Hematopoietic multipotent progenitor cell treated with erythropoietin and hydrocortisone succinate and interleukin-3 and kit ligand, for 15 days (in vitro differentiated cells): ENCODE data around the gene VEPH1.

Experiments used
- DNase-seq: peaks from one replicate; pipeline ENCODE4 v3.0.0-alpha.2; 2015; ENCODE audit warnings: low spot score

Gene VEPH1

DNA sequence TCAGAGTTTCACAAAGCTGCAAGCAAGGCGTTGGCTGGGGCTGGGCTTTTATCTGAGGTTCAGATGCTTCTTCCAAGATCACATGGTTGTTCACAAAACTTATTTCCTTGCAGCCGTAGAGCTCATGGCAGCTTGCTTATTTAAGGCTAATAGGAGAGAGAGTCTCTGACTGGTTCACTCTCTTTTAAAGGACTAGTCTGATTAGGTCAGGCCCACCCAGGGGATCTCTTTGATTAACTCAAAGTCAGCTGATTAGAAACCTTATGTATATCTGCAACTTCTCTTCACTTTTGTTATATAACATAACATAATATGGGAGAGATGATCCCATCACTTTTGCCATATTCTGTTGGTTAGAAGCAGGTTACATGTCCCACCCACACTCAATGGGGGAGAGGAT is 243.4 kb downstream of the VEPH1 start:
- DNase-seq = no peak

DNA sequence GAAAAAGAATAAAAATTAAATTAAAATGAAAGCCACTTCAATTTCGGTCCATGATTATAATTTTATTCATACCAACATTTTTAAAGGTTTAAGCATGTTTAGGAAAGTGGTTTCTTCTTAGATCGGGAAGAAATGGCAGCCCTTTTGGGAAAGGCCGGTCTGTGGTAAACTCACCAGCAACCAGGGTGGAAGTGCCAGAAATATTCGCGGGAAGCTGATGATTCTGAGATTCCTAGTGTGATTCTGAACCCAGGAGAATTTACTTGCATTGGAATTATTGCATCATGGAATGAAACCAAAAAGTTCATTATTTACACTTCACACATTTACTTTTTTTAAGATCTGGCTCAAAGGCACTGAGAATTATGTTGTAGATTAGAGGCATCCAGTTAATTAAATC is 246.1 kb downstream of the VEPH1 start:
- DNase-seq = no peak

DNA sequence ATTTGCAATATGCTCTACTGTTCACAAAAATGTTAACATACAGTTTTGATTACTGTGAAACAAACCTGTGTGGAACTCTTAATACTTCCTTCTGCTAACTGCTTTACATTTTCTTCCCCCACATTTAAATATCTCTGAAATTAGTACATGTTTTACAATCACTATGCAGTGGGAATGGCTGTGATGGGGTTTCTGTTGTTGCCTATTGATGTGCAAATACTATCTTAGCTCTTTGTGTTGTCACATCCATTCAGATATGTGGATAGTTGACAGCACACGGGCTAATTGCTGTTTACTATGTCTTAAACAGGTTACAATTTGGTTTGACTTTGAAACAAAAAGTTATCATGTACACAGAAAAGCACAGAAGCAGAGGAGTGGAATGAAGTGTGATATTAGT is 247.4 kb downstream of the VEPH1 start:
- no peak for DNase-seq

- DNase-seq = no peak
These were observed 251.5 kb downstream of the VEPH1 start for GRCh38 chr3:157251685-157252084.

- no peak for DNase-seq
These were observed 253.6 kb downstream of the VEPH1 start for GRCh38 chr3:157249606-157250005.

- no peak for DNase-seq
These were observed 254.4 kb downstream of the VEPH1 start for GRCh38 chr3:157248590-157249422.

GRCh38 chr3:157247391-157247790 is 255.8 kb downstream of the VEPH1 start:
- no peak for DNase-seq

GRCh38 chr3:157242836-157243235 is 260.4 kb downstream of the VEPH1 start:
- DNase-seq = no peak

DNA sequence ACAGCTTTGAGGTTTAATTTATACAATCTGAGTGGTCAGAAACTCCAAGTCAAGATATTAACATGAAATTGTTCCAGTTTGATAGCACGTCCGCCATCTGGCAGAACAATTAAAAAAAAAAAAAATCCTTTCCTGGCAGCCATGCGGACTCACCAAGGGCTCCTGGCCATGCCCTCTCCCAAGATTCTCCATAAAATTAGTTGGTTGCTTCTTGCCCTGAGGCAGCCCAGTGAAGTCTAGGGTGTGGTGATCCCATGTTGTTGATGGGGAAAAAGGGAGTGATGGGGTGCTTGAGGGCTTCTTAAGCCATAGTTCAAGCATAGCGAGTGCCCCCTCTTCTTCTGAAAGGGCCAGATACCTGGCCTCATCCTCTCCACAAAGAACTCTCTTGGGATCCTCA is 261.6 kb downstream of the VEPH1 start:
- no peak for DNase-seq

DNA sequence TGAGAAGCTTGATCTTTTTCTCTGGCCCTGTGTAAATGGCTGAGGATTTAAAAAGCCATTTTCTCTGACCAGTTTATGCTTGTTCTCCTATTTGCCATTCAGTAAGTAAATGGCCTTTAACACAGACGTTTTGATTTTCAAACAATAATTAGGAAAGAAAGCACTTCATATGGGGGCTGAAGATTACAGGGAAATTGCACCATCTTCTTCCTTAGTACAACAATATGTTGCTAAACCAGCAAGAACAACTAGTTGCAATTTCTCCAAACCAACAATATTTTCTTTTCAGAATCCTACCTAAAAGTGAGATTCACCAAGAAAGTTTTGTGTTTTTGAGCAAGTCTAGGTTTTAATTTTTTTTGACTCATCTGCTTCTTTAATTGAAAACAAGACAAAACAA is 262.8 kb downstream of the VEPH1 start:
- DNase-seq = no peak

DNA sequence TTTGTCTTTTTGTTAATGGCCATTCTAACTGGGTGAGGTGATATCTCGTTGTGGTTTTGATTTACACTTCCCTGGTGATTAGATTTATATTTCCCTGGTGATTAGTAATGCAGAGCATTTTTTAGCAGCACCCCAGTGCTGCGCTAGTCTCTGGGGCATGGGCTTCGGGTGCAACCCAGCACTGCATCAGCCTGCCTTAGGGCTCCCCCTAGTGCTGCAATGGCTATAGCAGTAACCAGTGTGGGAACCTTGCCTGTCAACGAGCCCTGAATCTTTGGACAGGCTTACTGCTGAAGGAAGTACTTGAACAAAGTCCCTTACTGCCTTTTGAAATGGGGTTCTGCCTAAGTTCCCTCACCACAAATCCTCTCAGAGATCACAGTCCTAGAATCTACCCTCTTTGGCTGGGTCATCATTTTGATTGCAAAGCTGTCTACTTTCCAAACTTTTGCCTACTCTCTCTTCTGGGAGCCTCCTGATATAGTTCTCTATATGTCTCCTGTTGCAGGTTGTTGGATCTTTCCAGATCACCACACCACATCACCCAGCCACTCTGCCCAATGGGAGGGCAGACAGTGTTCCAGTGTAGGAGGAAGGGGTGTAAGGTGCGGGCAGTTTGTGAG is 264.0 kb downstream of the VEPH1 start:
- DNase-seq = peak; percentile 51

DNA sequence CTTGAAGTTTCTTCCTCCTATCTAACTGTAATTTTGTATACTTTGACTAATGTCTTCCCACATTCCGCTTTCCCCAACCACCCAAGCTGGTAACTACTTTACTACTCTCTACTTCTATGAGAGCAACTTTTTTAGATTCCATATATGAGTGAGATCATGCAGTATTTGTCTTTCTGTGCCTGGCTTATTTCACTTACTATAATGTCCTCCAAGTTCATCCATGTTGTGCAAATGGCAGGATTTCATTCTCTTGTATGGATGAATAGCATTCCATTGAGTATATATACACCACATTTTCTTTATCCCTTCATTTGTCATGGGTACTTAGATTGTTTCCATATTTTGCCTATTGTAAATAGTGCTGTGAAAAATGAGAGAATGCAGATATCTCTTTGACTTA is 264.8 kb downstream of the VEPH1 start:
- no peak for DNase-seq

GRCh38 chr3:157237886-157238285 is 265.3 kb downstream of the VEPH1 start:
- no peak for DNase-seq

- no peak for DNase-seq
These were observed 267.9 kb downstream of the VEPH1 start for GRCh38 chr3:157235291-157235690.

GRCh38 chr3:157233923-157234322 is 269.3 kb downstream of the VEPH1 start:
- no peak for DNase-seq

DNA sequence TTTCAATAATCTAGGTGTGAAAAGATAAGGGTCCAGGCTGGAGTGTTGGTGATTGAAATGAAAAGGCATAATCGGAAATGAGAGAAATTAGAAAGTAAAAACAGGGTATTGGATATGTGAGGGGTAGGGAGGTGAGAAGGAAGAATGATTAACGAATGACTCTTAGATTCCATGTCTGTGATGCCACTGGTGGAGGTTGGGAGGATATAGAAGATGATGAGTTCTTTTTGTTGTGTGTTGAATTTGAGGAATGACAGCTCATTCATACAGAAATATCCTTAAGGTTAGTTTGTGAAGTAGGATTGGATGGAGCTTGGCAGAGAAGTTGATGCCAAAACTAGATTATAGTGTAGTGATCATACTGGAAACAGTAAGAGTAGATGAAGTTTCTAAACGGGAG is 271.1 kb downstream of the VEPH1 start:
- DNase-seq = no peak

GRCh38 chr3:157231071-157231470 is 272.1 kb downstream of the VEPH1 start:
- DNase-seq = no peak

GRCh38 chr3:157226173-157226847 is 276.9 kb downstream of the VEPH1 start:
- DNase-seq = no peak

GRCh38 chr3:157225001-157225400 is 278.2 kb downstream of the VEPH1 start:
- DNase-seq = no peak

- DNase-seq = no peak
These were observed 282.3 kb downstream of the VEPH1 start for GRCh38 chr3:157220883-157221282.

DNA sequence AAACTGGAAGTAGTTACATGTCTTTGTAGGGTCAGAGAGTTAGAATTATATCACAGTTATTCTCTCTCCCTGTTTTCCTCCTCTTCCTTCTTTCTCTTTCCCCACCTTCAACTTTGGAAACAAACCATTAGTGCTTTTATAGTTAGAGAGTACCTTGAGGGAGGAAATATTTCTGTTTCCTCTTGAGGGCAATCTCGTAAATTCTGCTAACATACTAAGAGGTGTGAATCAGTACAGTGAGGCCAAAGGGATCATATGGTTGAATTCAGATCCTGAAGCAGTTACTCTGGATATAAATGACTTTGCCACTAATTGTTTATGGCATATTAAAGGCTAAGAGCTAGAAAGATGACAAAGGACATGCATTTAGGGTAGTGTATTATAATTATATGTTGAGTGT is 283.0 kb downstream of the VEPH1 start:
- no peak for DNase-seq

- DNase-seq = no peak
These were observed 284.0 kb downstream of the VEPH1 start for GRCh38 chr3:157219215-157219614.
